Measurements from ENCODE around the gene GATB. TPM values are rescaled to one million over a fixed set of nuclear protein-coding genes. Genes with fewer than 3 reads are reported as not detected.
A peak's percentile ranks its signal among the peaks of the same experiment; 100 is the strongest.

Gene GATB
- total and polyA plus RNA-seq, 4 donors = 19.2 to 29.2 (median 25.7) TPM

DNA sequence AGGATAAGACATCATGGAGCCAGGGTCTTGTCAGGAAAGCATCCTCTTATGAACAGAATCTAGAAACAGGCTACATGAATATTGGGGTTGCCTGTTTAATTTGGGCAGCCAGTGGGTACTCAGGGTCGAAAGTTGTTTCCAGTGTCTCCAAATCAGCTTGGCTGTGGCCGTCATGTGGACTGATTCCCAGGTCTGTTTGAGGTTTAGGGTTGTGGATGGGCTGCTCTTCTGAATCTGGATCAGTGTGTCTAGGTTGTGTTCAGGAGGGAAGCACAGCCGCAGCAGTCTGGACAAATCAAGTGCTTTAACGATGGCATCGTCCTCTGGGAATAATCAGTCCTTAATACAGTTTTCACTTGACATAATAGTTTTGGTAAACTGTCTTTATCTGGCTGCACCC, 94.3 kb downstream of the GATB start:
- DNase-seq (ENCODE audit: low read depth in 4 of 6, low spot score in 6 of 6) = no peak
- Histone ChIP-seq H3K27ac (ENCODE audit: low read depth, low read length) (no peak overlapping the region), H3K4me1 (ENCODE audit: control insufficient read depth, insufficient read depth, low read length) (peaks cover 3% of the 10 kb centered on the region), H3K36me3 (ENCODE audit: control insufficient read depth, insufficient read depth, low read length) (no peaks in the 10 kb centered on the region), H3K4me3 (ENCODE audit: low read depth, low read length) (no peak overlapping the region), H3K9me3 (ENCODE audit: control insufficient read depth, insufficient read depth, low read length) (no peaks in the 10 kb centered on the region), H3K27me3 (ENCODE audit: control insufficient read depth, insufficient read depth, low read length) (no peaks in the 10 kb centered on the region)
- WGBS (ENCODE audit: insufficient coverage) = 85% methylated on average over 2 of the region's 5 CpGs

DNA sequence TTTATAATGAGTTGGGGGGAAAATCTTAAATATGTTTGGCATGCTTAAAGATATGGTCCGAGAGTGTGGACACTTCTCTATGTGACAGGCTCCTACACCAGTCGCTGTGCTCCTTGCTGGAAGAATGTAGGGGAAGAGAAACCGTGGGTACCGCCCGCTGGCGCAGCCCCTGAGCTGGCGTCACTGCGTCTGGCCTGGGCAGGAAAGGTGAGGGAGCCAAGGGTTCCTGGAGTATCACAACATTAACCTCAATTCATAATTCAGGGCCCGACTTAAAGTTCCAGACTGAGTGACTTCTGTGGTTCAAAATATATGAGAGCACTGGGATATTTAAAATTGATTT, 95.1 kb downstream of the GATB start:
- H3K27me3 ChIP-seq (ENCODE audit: control insufficient read depth, insufficient read depth, low read length) = no peaks in the 10 kb centered on the region
- no peak for DNase-seq (ENCODE audit: low read depth in 4 of 6, low spot score in 6 of 6)
- no CpG with 5 or more reads among the region's 9 CpGs for WGBS (ENCODE audit: insufficient coverage)
- H3K9me3 ChIP-seq (ENCODE audit: control insufficient read depth, insufficient read depth, low read length) = no peaks in the 10 kb centered on the region
- no peak overlapping the region for H3K27ac ChIP-seq (ENCODE audit: low read depth, low read length)
- H3K4me1 ChIP-seq (ENCODE audit: control insufficient read depth, insufficient read depth, low read length) = peaks cover 3% of the 10 kb centered on the region
- no peaks in the 10 kb centered on the region for H3K36me3 ChIP-seq (ENCODE audit: control insufficient read depth, insufficient read depth, low read length)
- H3K4me3 ChIP-seq (ENCODE audit: low read depth, low read length) = no peak overlapping the region

DNA sequence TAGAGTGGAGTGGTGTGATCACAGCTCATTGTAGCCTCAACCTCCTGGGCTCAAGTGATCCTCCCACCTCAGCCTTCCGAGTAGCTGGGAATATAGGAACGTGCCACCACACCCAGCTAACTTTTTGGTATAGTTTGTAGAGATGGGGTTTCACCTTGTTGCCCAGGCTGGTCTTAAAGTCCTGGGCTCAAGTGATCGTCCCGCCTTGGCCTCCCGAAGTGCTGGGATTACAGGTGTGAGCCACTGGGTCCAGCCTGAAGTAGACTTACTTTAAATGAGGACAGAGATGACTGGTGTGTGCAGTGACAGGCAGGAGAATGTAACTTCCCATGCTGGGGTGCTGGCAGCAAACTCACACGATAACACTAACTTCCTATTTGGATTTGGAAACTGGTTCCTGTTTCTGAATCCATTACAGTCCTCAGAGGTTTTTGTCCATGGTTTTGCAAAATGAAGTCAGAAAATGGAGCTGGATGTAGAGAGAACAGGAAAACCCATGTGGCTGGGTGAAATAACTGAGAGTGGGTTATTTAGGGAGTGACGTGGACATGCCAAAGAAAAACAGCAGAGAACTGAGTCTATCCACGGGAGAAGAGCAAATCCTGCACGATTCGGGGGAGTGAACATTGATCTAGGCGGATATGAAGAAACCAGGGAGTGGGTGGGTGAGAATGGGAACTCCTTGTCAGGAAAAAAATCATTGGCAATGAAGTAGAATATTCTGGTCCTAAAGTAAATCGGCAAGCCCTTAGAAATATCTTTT, 95.6 kb downstream of the GATB start:
- no peaks in the 10 kb centered on the region for H3K36me3 ChIP-seq (ENCODE audit: control insufficient read depth, insufficient read depth, low read length)
- no peak overlapping the region for H3K27ac ChIP-seq (ENCODE audit: low read depth, low read length)
- H3K4me1 ChIP-seq (ENCODE audit: control insufficient read depth, insufficient read depth, low read length) = peaks cover 3% of the 10 kb centered on the region
- DNase-seq (ENCODE audit: low read depth in 4 of 6, low spot score in 6 of 6) = no peak
- no peak overlapping the region for H3K4me3 ChIP-seq (ENCODE audit: low read depth, low read length)
- H3K9me3 ChIP-seq (ENCODE audit: control insufficient read depth, insufficient read depth, low read length) = no peaks in the 10 kb centered on the region
- H3K27me3 ChIP-seq (ENCODE audit: control insufficient read depth, insufficient read depth, low read length) = no peaks in the 10 kb centered on the region
- WGBS (ENCODE audit: insufficient coverage) = 98% methylated on average over 10 of the region's 12 CpGs

DNA sequence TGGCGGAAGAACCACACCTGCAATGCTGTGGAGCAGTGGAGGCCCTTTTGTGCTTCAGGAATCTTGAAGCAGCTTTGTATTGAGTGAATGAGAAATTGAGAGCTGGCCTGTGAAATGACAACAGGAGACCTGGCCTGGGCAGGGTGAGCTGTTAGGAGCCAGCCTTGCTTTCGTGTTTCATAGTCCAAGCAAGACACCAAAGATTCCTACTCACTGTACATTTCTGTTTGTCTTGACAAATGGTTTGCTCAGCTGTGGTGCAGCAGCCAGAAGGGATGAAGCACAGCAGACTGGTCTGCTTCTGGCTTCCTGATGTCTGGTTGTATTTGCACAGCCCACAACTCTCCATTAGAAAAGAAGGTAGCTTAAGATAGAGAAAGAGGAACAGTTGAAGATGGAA, 96.5 kb downstream of the GATB start:
- no peaks in the 10 kb centered on the region for H3K9me3 ChIP-seq (ENCODE audit: control insufficient read depth, insufficient read depth, low read length)
- no peak overlapping the region for H3K27ac ChIP-seq (ENCODE audit: low read depth, low read length)
- H3K27me3 ChIP-seq (ENCODE audit: control insufficient read depth, insufficient read depth, low read length) = no peaks in the 10 kb centered on the region
- peaks cover 12% of the 10 kb centered on the region for H3K4me1 ChIP-seq (ENCODE audit: control insufficient read depth, insufficient read depth, low read length)
- WGBS (ENCODE audit: insufficient coverage) = 94% methylated on average over 2 of the region's 2 CpGs
- DNase-seq (ENCODE audit: low read depth in 4 of 6, low spot score in 6 of 6) = no peak
- H3K36me3 ChIP-seq (ENCODE audit: control insufficient read depth, insufficient read depth, low read length) = no peaks in the 10 kb centered on the region
- no peak overlapping the region for H3K4me3 ChIP-seq (ENCODE audit: low read depth, low read length)

DNA sequence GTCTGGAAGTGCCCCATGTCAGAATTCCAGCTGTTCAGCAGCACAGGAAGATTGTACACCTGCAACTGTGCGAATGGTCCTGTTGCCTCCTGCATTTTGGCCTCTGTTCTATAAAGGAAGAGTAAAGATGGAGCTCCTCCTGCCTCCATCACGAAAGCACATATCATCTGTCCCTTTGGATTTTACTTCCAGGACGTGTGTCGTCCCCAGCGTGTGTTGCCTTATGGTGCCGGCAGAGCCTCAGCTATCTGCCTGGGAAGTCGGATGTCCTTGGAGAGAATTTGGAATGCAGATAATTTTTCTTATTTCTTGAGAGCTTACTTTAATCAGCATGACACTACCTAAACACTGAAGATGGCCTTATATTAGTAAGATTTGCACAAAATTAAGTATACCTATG, 97.7 kb downstream of the GATB start:
- Histone ChIP-seq H3K36me3 (ENCODE audit: control insufficient read depth, insufficient read depth, low read length) (no peaks in the 10 kb centered on the region), H3K9me3 (ENCODE audit: control insufficient read depth, insufficient read depth, low read length) (no peaks in the 10 kb centered on the region), H3K4me1 (ENCODE audit: control insufficient read depth, insufficient read depth, low read length) (peaks cover 10% of the 10 kb centered on the region), H3K4me3 (ENCODE audit: low read depth, low read length) (no peak overlapping the region), H3K27me3 (ENCODE audit: control insufficient read depth, insufficient read depth, low read length) (no peaks in the 10 kb centered on the region), H3K27ac (ENCODE audit: low read depth, low read length) (no peak overlapping the region)
- no peak for DNase-seq (ENCODE audit: low read depth in 4 of 6, low spot score in 6 of 6)
- 93% methylated on average over 2 of the region's 7 CpGs for WGBS (ENCODE audit: insufficient coverage)

DNA sequence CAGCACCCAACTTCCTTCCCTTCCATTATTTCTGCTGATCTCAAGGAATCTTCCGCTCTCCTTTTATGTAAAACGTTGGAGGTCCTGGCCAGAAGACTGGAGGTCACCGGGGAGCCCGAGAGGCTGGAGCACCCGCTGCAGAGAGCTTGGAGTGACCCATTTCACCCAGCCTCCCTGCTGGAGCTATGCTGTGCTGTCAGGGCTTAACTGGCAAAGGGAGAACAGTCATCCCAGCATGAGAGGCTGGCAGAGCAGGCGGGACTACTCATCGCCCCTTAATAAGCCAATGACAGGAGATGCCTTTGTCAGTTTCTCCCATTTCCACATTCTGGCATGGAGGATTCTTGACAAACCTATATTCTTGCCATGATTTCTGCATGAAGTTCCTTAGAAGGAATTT, 98.9 kb downstream of the GATB start:
- H3K4me1 ChIP-seq (ENCODE audit: control insufficient read depth, insufficient read depth, low read length) = peaks cover 15% of the 10 kb centered on the region
- no peak for DNase-seq (ENCODE audit: low read depth in 4 of 6, low spot score in 6 of 6)
- no peak overlapping the region for H3K4me3 ChIP-seq (ENCODE audit: low read depth, low read length)
- no peaks in the 10 kb centered on the region for H3K27me3 ChIP-seq (ENCODE audit: control insufficient read depth, insufficient read depth, low read length)
- no peak overlapping the region for H3K27ac ChIP-seq (ENCODE audit: low read depth, low read length)
- WGBS (ENCODE audit: insufficient coverage) = 97% methylated on average over 5 of the region's 7 CpGs
- H3K36me3 ChIP-seq (ENCODE audit: control insufficient read depth, insufficient read depth, low read length) = no peaks in the 10 kb centered on the region
- H3K9me3 ChIP-seq (ENCODE audit: control insufficient read depth, insufficient read depth, low read length) = no peaks in the 10 kb centered on the region

DNA sequence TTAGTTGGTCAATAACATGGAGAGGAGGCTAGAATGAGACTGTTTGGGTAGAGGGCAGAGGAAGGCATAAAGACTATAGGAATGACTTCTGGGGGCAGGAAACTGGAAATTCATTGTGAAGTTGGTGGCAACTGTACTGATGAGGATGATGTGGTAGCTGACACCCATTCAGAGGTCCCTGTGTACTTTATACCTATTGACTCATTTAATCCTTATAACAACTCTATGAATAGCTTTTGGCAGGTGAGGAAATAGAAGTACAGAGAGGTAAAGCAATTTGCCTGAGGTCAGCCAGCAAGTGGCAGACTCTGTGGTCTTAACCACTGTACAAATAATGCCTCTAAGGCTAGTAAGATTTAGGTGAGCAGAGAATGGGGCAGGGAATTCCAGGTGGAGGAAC, 100.1 kb downstream of the GATB start:
- no peak for DNase-seq (ENCODE audit: low read depth in 4 of 6, low spot score in 6 of 6)
- Histone ChIP-seq H3K27me3 (ENCODE audit: control insufficient read depth, insufficient read depth, low read length) (no peaks in the 10 kb centered on the region), H3K36me3 (ENCODE audit: control insufficient read depth, insufficient read depth, low read length) (no peaks in the 10 kb centered on the region), H3K27ac (ENCODE audit: low read depth, low read length) (no peak overlapping the region), H3K9me3 (ENCODE audit: control insufficient read depth, insufficient read depth, low read length) (no peaks in the 10 kb centered on the region), H3K4me1 (ENCODE audit: control insufficient read depth, insufficient read depth, low read length) (peaks cover 15% of the 10 kb centered on the region), H3K4me3 (ENCODE audit: low read depth, low read length) (no peak overlapping the region)

DNA sequence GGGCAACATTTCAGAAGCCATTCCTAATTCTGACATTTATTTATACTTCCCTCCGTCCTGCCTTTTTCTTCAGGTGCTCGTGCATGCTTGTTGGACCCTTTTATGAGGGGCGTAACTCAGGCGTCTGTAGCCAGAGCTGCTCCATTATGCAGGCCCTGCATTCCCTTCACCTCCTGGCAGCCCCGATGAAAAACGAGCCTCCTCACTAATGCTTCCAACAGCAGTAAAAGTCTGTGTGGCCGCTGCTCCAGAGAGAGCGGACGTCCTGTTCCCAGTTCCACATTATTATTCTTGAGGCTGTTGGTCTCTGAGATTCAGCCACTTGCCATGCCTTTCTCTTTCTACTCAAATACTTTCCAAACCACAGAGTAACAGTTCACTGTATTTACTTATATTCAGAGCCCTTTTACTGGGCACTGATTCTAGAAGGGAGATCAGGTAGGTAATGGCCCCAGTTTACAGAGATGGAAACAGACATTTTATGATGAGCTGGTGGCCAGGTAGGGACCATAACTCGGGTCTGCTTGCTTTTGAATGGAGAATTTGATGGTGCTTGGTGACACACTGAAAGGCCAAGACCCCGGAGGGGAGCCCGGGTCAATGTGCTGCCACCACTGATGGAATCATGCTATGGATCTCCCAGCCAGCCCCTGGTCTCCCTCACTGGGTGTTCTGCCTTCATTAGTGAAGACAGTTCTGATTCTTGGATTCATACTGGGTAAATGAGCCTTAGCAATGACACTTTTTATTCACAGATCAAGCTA, 101.0 kb downstream of the GATB start:
- Histone ChIP-seq H3K27ac (ENCODE audit: low read depth, low read length) (peak overlapping the region; percentile 62), H3K27me3 (ENCODE audit: control insufficient read depth, insufficient read depth, low read length) (no peaks in the 10 kb centered on the region), H3K4me3 (ENCODE audit: low read depth, low read length) (no peak overlapping the region), H3K9me3 (ENCODE audit: control insufficient read depth, insufficient read depth, low read length) (no peaks in the 10 kb centered on the region), H3K4me1 (ENCODE audit: control insufficient read depth, insufficient read depth, low read length) (peaks cover 15% of the 10 kb centered on the region), H3K36me3 (ENCODE audit: control insufficient read depth, insufficient read depth, low read length) (no peaks in the 10 kb centered on the region)
- peak in 5 of 6 donors; percentile 52 to 87 (median 65) for DNase-seq (ENCODE audit: low read depth in 4 of 6, low spot score in 6 of 6)
- WGBS (ENCODE audit: insufficient coverage) = 28% methylated on average over 11 of the region's 12 CpGs

DNA sequence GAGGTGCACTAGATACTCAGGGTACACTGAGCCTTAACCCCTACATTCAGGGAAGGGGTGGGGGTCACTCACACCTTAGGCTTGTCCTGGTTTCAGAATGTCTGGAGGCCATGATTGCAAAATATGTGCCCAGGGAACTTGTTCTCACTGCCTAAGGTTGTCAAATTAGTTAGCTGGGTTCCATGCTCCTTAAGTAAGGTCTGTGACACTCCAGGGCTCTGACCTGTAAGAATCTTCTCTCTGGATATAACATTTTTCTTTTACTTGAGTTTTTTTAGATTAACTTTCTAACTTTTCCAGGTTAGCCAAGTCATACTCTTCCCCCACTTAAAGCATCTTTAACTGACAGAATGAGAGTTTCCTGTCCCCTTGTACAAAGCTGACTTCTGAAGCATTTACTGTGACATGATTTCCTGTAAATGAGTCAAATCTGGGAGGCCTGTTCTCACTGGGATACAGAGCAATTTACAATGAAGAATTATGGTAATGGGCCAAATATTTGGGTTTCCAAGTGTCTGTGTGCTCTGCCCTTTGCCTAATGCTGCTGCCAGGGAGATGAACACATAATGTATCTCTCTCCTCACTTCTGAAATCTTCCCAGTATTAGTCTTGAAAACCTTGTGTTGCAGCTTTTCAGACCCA, 101.7 kb downstream of the GATB start:
- H3K9me3 ChIP-seq (ENCODE audit: control insufficient read depth, insufficient read depth, low read length) = no peaks in the 10 kb centered on the region
- H3K27ac ChIP-seq (ENCODE audit: low read depth, low read length) = peak overlapping the region; percentile 62
- H3K4me1 ChIP-seq (ENCODE audit: control insufficient read depth, insufficient read depth, low read length) = peaks cover 15% of the 10 kb centered on the region
- no peaks in the 10 kb centered on the region for H3K27me3 ChIP-seq (ENCODE audit: control insufficient read depth, insufficient read depth, low read length)
- peak in 2 of 6 donors; percentile 19 to 68 for DNase-seq (ENCODE audit: low read depth in 4 of 6, low spot score in 6 of 6)
- H3K4me3 ChIP-seq (ENCODE audit: low read depth, low read length) = no peak overlapping the region
- no peaks in the 10 kb centered on the region for H3K36me3 ChIP-seq (ENCODE audit: control insufficient read depth, insufficient read depth, low read length)

DNA sequence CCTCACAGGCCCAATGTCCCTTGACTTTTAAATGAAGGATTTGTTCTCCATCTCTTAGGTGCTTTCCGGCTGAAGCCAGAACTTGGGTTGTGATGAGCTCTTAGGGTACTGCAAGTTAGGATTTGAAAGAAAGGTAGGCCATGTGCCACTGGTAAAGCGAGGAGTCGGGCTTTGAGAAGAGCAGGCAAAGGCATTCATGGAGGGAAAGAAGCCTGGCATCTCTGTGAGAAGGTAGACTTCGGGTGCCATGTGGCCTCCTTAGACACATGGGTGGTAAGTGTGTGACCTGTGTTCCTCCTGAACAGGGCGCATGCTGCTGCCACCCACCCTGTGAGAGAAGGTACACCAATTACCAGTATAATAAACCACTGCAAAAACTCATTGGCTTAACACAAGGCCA, 102.9 kb downstream of the GATB start:
- H3K4me3 ChIP-seq (ENCODE audit: low read depth, low read length) = no peak overlapping the region

More for the DNA sequence above, 102.9 kb downstream of the GATB start:
- Histone ChIP-seq H3K36me3 (ENCODE audit: control insufficient read depth, insufficient read depth, low read length) (no peaks in the 10 kb centered on the region), H3K27me3 (ENCODE audit: control insufficient read depth, insufficient read depth, low read length) (no peaks in the 10 kb centered on the region), H3K27ac (ENCODE audit: low read depth, low read length) (no peak overlapping the region), H3K9me3 (ENCODE audit: control insufficient read depth, insufficient read depth, low read length) (no peaks in the 10 kb centered on the region), H3K4me1 (ENCODE audit: control insufficient read depth, insufficient read depth, low read length) (peaks cover 15% of the 10 kb centered on the region)
- 100% methylated on average over 4 of the region's 5 CpGs for WGBS (ENCODE audit: insufficient coverage)
- DNase-seq (ENCODE audit: low read depth in 4 of 6, low spot score in 6 of 6) = no peak
